GOT3 (cell line): ENCODE measurements around the gene NDUFA13.
A peak's percentile ranks its signal among the peaks of the same experiment; 100 is the strongest.
"Not testable (repeated sequence)": the region's sequence is repeated elsewhere in the genome, so short reads cannot be mapped to it uniquely, and the experiment has no call there.

Source experiments
- DNase-seq: peaks from one replicate; lab custom pipeline; 2025; ENCODE audit warnings: mixed read lengths; lab: John Stamatoyannopoulos, UW

NDUFA13 gene

GRCh38 chr19:19515642-19516519 lies at the start of gene NDUFA13:
Gene NDUFA13 (plus strand): TSS chr19:19516225. CDS start chr19:19516239, 14 bp downstream.
- DNase-seq: peak; percentile 76

DNA sequence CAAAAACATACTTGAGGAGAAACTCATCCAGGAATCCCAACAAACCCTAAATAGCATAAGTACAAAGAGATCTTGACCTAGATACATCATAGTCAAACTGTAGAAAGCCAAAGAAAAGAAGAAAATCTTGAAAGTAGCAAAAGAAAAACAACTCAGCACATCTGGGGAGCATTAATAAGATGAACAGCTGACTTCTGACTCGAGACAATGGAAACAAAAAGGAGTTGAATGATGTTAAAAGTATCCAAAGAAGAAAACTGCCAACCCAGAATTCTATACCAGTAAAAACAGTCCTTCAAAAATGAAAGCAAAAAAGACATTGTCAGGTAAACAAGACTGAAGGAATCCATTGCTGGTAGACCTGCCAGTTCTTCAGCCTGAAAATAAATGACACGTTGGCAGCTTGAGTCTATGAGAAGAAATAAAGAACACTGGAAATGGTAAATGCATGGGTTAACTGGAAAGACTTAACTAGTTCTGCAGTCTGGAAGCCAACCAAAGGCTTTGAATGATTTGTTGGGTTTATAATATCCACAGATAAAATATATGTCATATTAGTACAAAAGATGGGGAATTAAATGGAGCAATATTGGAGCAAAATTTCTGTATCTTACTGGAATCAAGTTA lies 47.5 kb upstream of the NDUFA13 start:
- no peak for DNase-seq

- no peak for DNase-seq
These were observed 45.4 kb upstream of the NDUFA13 start for GRCh38 chr19:19470579-19470978.

DNA sequence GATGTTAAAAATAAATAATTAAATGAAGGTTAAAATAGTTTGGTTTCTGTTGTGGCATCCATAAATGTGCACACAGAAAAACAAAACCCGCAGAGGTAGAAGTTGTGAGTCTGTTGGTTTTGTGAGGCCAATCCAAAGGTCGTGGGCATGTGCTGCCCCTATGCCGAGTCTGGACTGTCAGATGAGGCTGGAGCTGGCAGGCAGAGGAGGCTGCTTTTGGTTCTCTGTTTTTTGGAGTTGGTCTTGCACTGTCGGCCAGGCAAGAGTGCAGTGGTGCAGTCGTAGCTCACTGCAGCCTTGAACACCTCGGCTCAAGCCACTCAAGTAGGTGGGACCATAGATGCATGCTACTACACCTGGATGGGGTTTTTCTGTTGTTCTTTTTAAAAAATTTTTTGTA lies 44.3 kb upstream of the NDUFA13 start:
- no peak for DNase-seq

- DNase-seq: not testable (repeated sequence)
These were observed 43.9 kb upstream of the NDUFA13 start for GRCh38 chr19:19472106-19472505.

- DNase-seq: no peak
These were observed 40.8 kb upstream of the NDUFA13 start for GRCh38 chr19:19475015-19475765.

- DNase-seq: no peak
These were observed 39.9 kb upstream of the NDUFA13 start for GRCh38 chr19:19475849-19476828.

GRCh38 chr19:19477705-19478383 lies 38.2 kb upstream of the NDUFA13 start:
- no peak for DNase-seq

DNA sequence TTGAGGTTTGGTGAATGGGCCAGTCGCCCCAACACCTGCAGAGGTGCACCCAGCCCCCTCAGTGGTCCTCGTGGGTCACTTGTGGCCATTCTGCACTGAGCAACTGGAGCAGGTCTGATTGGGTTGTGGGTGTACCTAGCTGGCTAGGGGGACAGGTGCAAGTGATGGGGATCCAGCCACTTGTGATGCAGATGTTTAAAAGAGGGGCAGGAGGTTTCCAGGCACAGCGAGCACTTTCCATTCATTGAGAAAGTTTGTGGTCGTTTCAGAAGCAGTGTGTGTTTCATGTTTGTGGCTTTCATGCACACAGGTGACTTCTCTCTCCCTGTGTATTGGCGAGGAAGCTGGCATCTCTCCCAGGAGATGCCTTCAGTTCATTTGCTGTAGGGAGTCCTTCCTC lies 35.3 kb upstream of the NDUFA13 start:
- no peak for DNase-seq

GRCh38 chr19:19482809-19483596 lies 33.0 kb upstream of the NDUFA13 start:
- no peak for DNase-seq

GRCh38 chr19:19485161-19485997 lies 30.6 kb upstream of the NDUFA13 start:
- DNase-seq: no peak

- no peak for DNase-seq
These were observed 30.1 kb upstream of the NDUFA13 start for GRCh38 chr19:19485998-19486290.

- DNase-seq: no peak
These were observed 29.5 kb upstream of the NDUFA13 start for GRCh38 chr19:19486343-19487076.

GRCh38 chr19:19487077-19487949 lies 28.7 kb upstream of the NDUFA13 start:
- DNase-seq: no peak

DNA sequence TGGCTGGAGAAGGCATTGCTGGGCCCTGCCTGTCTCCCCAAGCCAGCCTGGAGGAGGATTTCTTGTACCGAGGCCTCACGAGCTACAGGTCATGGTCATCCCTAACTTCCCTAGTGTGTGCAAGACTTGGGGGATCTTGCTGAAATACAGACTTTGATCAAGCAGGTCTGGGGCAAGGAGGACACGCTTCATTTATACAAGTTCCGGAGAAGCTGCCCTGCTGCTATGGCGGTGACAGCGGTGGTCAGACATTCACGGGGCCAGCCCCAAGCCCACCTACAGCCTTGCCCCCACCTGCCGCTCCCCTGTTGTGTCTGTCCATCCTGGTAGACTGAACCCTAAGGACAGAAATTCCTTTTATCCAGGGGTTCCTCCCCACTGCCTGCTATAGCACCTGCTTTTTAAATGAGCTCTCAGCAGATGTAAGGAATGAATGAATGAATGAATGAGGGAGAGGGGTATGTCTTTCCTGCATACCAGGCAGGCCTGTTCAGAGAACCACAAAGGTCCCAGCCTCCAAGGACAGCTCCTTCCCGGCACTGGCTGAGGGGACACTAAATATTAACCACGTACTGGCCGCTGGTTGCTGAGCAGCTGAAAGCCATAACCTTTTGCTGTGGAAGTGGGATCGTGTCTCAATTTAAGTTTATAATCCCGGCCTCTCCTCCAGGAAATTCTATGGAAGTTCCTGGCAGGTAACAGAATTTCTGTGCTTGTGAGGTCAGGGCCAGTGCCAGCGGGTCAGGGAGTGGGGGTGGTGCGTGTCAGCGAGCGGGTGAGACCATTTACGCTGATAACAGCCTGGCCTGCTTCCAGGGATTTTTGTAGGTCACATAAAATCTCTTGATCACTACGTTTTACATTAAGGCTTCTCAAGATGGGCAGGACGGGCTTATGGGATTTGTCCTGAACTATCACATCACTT lies 27.8 kb upstream of the NDUFA13 start:
- DNase-seq: no peak

GRCh38 chr19:19488875-19489690 lies 26.9 kb upstream of the NDUFA13 start:
- DNase-seq: peak; percentile 47
